K562 (cell line): ENCODE results near the gene SYNRG.

Source experiments
- ATF3 ChIP-seq, 2 experiments: fragments of 450-650 bp in 1 of 2; sonication (generic) in 1 of 2; formaldehyde crosslinking in 1 of 2; IDR thresholded peaks in 1 of 2; conservative IDR thresholded peaks in 1 of 2; 2 replicates each; pipeline versions ENCODE4 v1.6.1 to v1.8.1; 2016 to 2023; ENCODE audit warnings: mild to moderate bottlenecking in 2 of 2, moderate library complexity in 2 of 2, inconsistent platforms in 1 of 2, missing genetic modification reagents in 1 of 2
- CTCF ChIP-seq, 3 experiments: IDR thresholded peaks in 2 of 3; conservative IDR thresholded peaks in 1 of 3; 2 replicates each; pipeline ENCODE4 v1.5.1; 2011 to 2012; ENCODE audit warnings: low read length in 3 of 3, mild to moderate bottlenecking in 3 of 3, control low read depth in 2 of 3, improper control_type of control experiment in 1 of 3, inconsistent platforms in 1 of 3, low read depth in 1 of 3, mixed read lengths in 1 of 3, moderate library complexity in 1 of 3; ENCODE audit not compliant: insufficient read depth in 2 of 3
- HDAC2 ChIP-seq: fragments of 450-650 bp; IDR thresholded peaks from 2 replicates; pipeline ENCODE4 v1.6.1; 2016; ENCODE audit warnings: mild to moderate bottlenecking
- HNRNPH1 ChIP-seq: fragments of 200-400 bp; formaldehyde crosslinking; optimal IDR thresholded peaks from 2 replicates; pipeline ENCODE3; 2017; ENCODE audit warnings: low read depth, mild to moderate bottlenecking, low read length, moderate library complexity
- JUND ChIP-seq, 2 experiments: IDR thresholded peaks; 2 replicates in 1 of 2; 3 replicates in 1 of 2; pipeline ENCODE4 v1.6.1; 2011; ENCODE audit warnings: borderline replicate concordance in 2 of 2, low read depth in 2 of 2, low read length in 2 of 2, improper control_type of control experiment in 1 of 2, missing biosample characterization in 1 of 2, missing genetic modification characterization in 1 of 2, missing genetic modification reagents in 1 of 2
- KLF10 ChIP-seq: fragments of 250-450 bp; sonication (Bioruptor Pico); IDR thresholded peaks from 2 replicates; pipeline ENCODE4 v1.6.1; 2021; ENCODE audit warnings: matching md5 sums
- RFX1 ChIP-seq: fragments of 450-650 bp; IDR thresholded peaks from 2 replicates; pipeline ENCODE4 v1.6.1; 2016; ENCODE audit warnings: mild to moderate bottlenecking, moderate library complexity
- YY1 ChIP-seq, 3 experiments: IDR thresholded peaks; 2 replicates each; pipeline ENCODE4 v1.6.1; 2011; ENCODE audit warnings: low read length in 2 of 3, mild to moderate bottlenecking in 2 of 3, moderate library complexity in 2 of 3, borderline replicate concordance in 1 of 3, control low read depth in 1 of 3, low read depth in 1 of 3; ENCODE audit not compliant: insufficient read depth in 3 of 3, insufficient replicate concordance in 2 of 3, control insufficient read depth in 1 of 3, insufficient read length in 1 of 3; ENCODE audit errors: extremely low read depth in 1 of 3
- ZBTB34 ChIP-seq: fragments of 250-450 bp; sonication (Bioruptor Pico); IDR thresholded peaks from 2 replicates; pipeline ENCODE4 v1.8.0; 2021; ENCODE audit warnings: mild to moderate bottlenecking, moderate library complexity
- TF ChIP-seq, protein P1 (sequence below): fragments of 450-650 bp; formaldehyde crosslinking; IDR thresholded peaks from 2 replicates; pipeline ENCODE4 v1.4.0; 2022; ENCODE audit warnings: mild to moderate bottlenecking, moderate library complexity
- TF ChIP-seq, protein P2 (sequence below): sonication (generic); formaldehyde crosslinking; IDR thresholded peaks from 2 replicates; pipeline ENCODE4 v1.8.1; 2023; ENCODE audit warnings: mild to moderate bottlenecking, missing genetic modification reagents

DNA sequence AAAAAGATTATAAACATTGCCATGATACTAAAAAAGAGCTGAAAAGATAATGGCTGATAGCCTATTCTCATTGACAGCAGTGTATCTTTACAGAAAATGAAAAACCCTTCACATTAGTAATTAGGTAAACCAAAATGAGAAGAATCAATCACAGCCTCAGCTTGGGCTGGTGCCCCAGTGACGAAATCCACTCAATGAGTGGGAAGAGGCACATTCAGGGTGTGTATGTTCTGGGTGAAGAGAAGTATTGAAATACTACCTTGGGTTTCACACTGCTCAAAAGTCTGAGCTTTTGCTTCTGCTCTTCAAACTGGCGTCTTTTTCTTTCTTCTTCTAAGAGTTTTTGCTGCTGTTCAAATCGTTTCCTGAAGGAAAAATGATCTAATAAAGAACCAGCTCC is 24.2 kb downstream of the SYNRG start:
- TF ChIP-seq ATF3 (IDR thresholded peaks at IDR 0.05), result no peak
- no peak for TF ChIP-seq ATF3 (CRISPR knock-in tag; conservative IDR thresholded peaks at IDR 0.05)
- TF ChIP-seq ZBTB34 (CRISPR knock-in tag), result no peak
- TF ChIP-seq HNRNPH1, result no peak
- TF ChIP-seq CTCF (IDR thresholded peaks at IDR 0.05 in 2 of 3, conservative IDR thresholded peaks at IDR 0.05 in 1 of 3; ENCODE audit: insufficient read depth in 2 of 3, low read depth in 1 of 3, low read length in 3 of 3), result no peak
- TF ChIP-seq, protein P1, sequence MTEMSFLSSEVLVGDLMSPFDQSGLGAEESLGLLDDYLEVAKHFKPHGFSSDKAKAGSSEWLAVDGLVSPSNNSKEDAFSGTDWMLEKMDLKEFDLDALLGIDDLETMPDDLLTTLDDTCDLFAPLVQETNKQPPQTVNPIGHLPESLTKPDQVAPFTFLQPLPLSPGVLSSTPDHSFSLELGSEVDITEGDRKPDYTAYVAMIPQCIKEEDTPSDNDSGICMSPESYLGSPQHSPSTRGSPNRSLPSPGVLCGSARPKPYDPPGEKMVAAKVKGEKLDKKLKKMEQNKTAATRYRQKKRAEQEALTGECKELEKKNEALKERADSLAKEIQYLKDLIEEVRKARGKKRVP (CRISPR knock-in tag), result no peak
- TF ChIP-seq HDAC2, result no peak
- TF ChIP-seq KLF10 (CRISPR knock-in tag), result no peak
- no peak for TF ChIP-seq RFX1
- no peak for TF ChIP-seq YY1 (IDR thresholded peaks at IDR 0.05; ENCODE audit: borderline replicate concordance in 1 of 3, control insufficient read depth in 1 of 3, extremely low read depth in 1 of 3, insufficient read depth in 3 of 3, insufficient read length in 1 of 3, insufficient replicate concordance in 2 of 3, low read depth in 1 of 3, low read length in 2 of 3)
- no peak for TF ChIP-seq JUND (IDR thresholded peaks at IDR 0.05; ENCODE audit: borderline replicate concordance, low read depth, low read length)
- TF ChIP-seq JUND (tag; IDR thresholded peaks at IDR 0.05; ENCODE audit: borderline replicate concordance, low read depth, low read length), result no peak
- TF ChIP-seq, protein P2, sequence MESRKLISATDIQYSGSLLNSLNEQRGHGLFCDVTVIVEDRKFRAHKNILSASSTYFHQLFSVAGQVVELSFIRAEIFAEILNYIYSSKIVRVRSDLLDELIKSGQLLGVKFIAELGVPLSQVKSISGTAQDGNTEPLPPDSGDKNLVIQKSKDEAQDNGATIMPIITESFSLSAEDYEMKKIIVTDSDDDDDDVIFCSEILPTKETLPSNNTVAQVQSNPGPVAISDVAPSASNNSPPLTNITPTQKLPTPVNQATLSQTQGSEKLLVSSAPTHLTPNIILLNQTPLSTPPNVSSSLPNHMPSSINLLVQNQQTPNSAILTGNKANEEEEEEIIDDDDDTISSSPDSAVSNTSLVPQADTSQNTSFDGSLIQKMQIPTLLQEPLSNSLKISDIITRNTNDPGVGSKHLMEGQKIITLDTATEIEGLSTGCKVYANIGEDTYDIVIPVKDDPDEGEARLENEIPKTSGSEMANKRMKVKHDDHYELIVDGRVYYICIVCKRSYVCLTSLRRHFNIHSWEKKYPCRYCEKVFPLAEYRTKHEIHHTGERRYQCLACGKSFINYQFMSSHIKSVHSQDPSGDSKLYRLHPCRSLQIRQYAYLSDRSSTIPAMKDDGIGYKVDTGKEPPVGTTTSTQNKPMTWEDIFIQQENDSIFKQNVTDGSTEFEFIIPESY (CRISPR knock-in tag), result no peak
